HCT116 (cell line): ENCODE results near the gene PPM1J. TPM values are rescaled to one million over a fixed set of nuclear protein-coding genes. Genes with fewer than 3 reads are reported as not detected.

Experiments
- ATAC-seq: fragments of 200-7000 bp; cut with Tn5 transposase; 2 replicates; pipeline ENCODE4 v1.9.1; 2020; ENCODE audit warnings: mild to moderate bottlenecking, moderate library complexity
- BruUV-seq: library from RNA; stranded (reverse); fragments of 400-500 nt; replicated peaks from 2 replicates; lab custom pipeline; 2021; lab: Mats Ljungman, UMichigan
- CTCF ChIA-PET: fragments of 300-600 bp; sonication (Branson Sonifier 250); formaldehyde crosslinking; loops from one replicate; lab custom pipeline; 2021; ENCODE audit warnings: antibody characterized with exemption; lab: Charles Lee
- POLR2A ChIA-PET: fragments of 300-600, 350-600 bp; sonication (Branson Sonifier 250); formaldehyde crosslinking; loops from one replicate; lab custom pipeline; 2021; ENCODE audit warnings: antibody characterized with exemption; lab: Charles Lee
- RAD21 ChIA-PET, 2 experiments: fragments of 300-600 bp; sonication (Branson Sonifier 250); formaldehyde crosslinking; loops; one replicate each; lab custom pipeline; 2023; ENCODE audit warnings: low total read pairs in 2 of 2; ENCODE audit not compliant: uncharacterized antibody in 2 of 2, unreplicated experiment in 2 of 2, low non-redundant PET in 1 of 2; lab: Charles Lee
- DNase-seq: peaks from one replicate; pipeline ENCODE4 v3.0.0-alpha.2; 2010; ENCODE audit warnings: low read depth, low spot score
- H2AFZ ChIP-seq: fragments of 200-600 bp; shearing (Covaris generic), sonication (generic); 2 replicates; pipeline ENCODE4 v1.6.1; 2017; ENCODE audit warnings: low read depth, mixed run types, mixed read lengths, antibody characterized with exemption, low read length; ENCODE audit not compliant: poor library complexity, severe bottlenecking
- H3K27ac ChIP-seq: 2 replicates; pipeline ENCODE4 v1.5.1; 2012; ENCODE audit warnings: low read depth, low read length
- H3K27me3 ChIP-seq: fragments of 200-600 bp; sonication (generic); 2 replicates; pipeline ENCODE4 v1.6.1; 2016; ENCODE audit warnings: mixed run types, low read length, mixed read lengths; ENCODE audit not compliant: insufficient read depth
- H3K36me3 ChIP-seq, 2 experiments: fragments of 200-500 bp in 1 of 2; fragments of 200-600 bp in 1 of 2; sonication (Bioruptor generic) in 1 of 2; sonication (generic) in 1 of 2; 2 replicates each; pipeline versions ENCODE4 v1.5.1 to v1.6.1; 2014 to 2016; ENCODE audit warnings: low read length in 2 of 2, inconsistent platforms in 1 of 2, mixed read lengths in 1 of 2, mixed run types in 1 of 2; ENCODE audit not compliant: insufficient read depth in 2 of 2, control insufficient read depth in 1 of 2
- H3K4me1 ChIP-seq, 2 experiments: fragments of 200-600 bp in 1 of 2; sonication (generic) in 1 of 2; 2 replicates each; pipeline versions ENCODE4 v1.5.1 to v1.6.1; 2012 to 2017; ENCODE audit warnings: low read length in 2 of 2, inconsistent platforms in 1 of 2, mild to moderate bottlenecking in 1 of 2, mixed read lengths in 1 of 2, mixed run types in 1 of 2, moderate library complexity in 1 of 2; ENCODE audit not compliant: insufficient read depth in 2 of 2, control insufficient read depth in 1 of 2
- H3K4me2 ChIP-seq: fragments of 200-600 bp; sonication (generic); 2 replicates; pipeline ENCODE4 v1.6.1; 2017; ENCODE audit warnings: mixed run types, low read length, mixed read lengths
- H3K4me3 ChIP-seq, 2 experiments: fragments of 200-600 bp in 1 of 2; sonication (generic) in 1 of 2; replicated peaks in 1 of 2; 2 replicates each; pipeline ENCODE4 v1.5.1; 2011 to 2016; ENCODE audit warnings: low read length in 2 of 2, control low read depth in 1 of 2, low read depth in 1 of 2, mild to moderate bottlenecking in 1 of 2, mixed read lengths in 1 of 2, mixed run types in 1 of 2
- H3K79me2 ChIP-seq: fragments of 200-600 bp; sonication (generic); 2 replicates; pipeline ENCODE4 v1.6.1; 2017; ENCODE audit warnings: mild to moderate bottlenecking, mixed run types, low read length, moderate library complexity, mixed read lengths; ENCODE audit not compliant: insufficient read depth
- H3K9ac ChIP-seq: fragments of 200-600 bp; sonication (generic); 2 replicates; pipeline ENCODE4 v1.6.1; 2016; ENCODE audit warnings: low read length, mixed read lengths
- H3K9me2 ChIP-seq: fragments of 200-600 bp; sonication (generic), shearing (Covaris generic); 2 replicates; pipeline ENCODE4 v1.6.1; 2017; ENCODE audit warnings: mixed run types, mild to moderate bottlenecking, moderate library complexity; ENCODE audit not compliant: insufficient read depth
- H3K9me3 ChIP-seq, 2 experiments: fragments of 200-500 bp in 1 of 2; fragments of 200-600 bp in 1 of 2; sonication (Bioruptor generic) in 1 of 2; sonication (generic) in 1 of 2; 2 replicates each; pipeline ENCODE4 v1.6.1; 2014 to 2017; ENCODE audit warnings: low read length in 2 of 2, mixed read lengths in 2 of 2, inconsistent platforms in 1 of 2, low read depth in 1 of 2, mild to moderate bottlenecking in 1 of 2, mixed run types in 1 of 2, moderate library complexity in 1 of 2; ENCODE audit not compliant: control insufficient read depth in 1 of 2, insufficient read depth in 1 of 2
- H4K20me1 ChIP-seq: fragments of 200-600 bp; sonication (generic), shearing (Covaris generic); 2 replicates; pipeline ENCODE4 v1.6.1; 2017; ENCODE audit warnings: mixed run types, mild to moderate bottlenecking, moderate library complexity; ENCODE audit not compliant: insufficient read depth
- POLR2A ChIP-seq: IDR thresholded peaks from 2 replicates; pipeline ENCODE4 v1.7.0; 2011; ENCODE audit warnings: borderline replicate concordance; ENCODE audit not compliant: insufficient read depth, insufficient read length; ENCODE audit errors: extremely low read depth
- POLR2AphosphoS5 ChIP-seq: IDR thresholded peaks from 2 replicates; pipeline ENCODE4 v1.6.1; 2011; ENCODE audit warnings: mild to moderate bottlenecking, low read depth, low read length, moderate library complexity
- SP1 ChIP-seq: IDR thresholded peaks from 2 replicates; pipeline ENCODE4 v1.6.1; 2012; ENCODE audit warnings: low read depth
- SRF ChIP-seq: IDR thresholded peaks from 2 replicates; pipeline ENCODE4 v1.6.1; 2012; ENCODE audit warnings: low read depth
- TCF7L2 ChIP-seq: IDR thresholded peaks from 2 replicates; pipeline ENCODE4 v1.7.0; 2011; ENCODE audit warnings: borderline replicate concordance, inconsistent platforms; ENCODE audit not compliant: insufficient read depth, insufficient read length; ENCODE audit errors: extremely low read depth
- intact Hi-C: fragments of 100-400 bp; cut with micrococcal nuclease; formaldehyde crosslinking; loops from 2 replicates; pipeline ENCODE4 v1.10.0; 2022
- total RNA-seq: library from RNA; stranded (reverse); gene quantifications from one replicate; pipeline ENCODE4 v1.2.1, GENCODE V29; 2021; ENCODE audit not compliant: unreplicated experiment

The PPM1J gene
- total RNA-seq, 1 experiment from 2014 or later = 7.5 TPM

GRCh38 chr1:112704934-112705627 lies 10.1 kb downstream of the PPM1J start:
- BruUV-seq = TSS peak; percentile 47
- Histone ChIP-seq H3K27me3 (no peaks in the 10 kb centered on the region), H3K9ac (peak overlapping the region; percentile 90), H3K79me2 (peaks cover 39% of the 10 kb centered on the region), H2AFZ (no peak overlapping the region), H3K27ac (peak overlapping the region; percentile 77), H3K4me1 (peaks cover 40 to 64% of the 10 kb centered on the region in 2 experiments), H3K9me2 (no peaks in the 10 kb centered on the region), H3K9me3 (no peaks in the 10 kb centered on the region), H3K4me2 (peak overlapping the region; percentile 93), H3K4me3 (peak overlapping the region; percentile 87 to 90), H3K36me3 (peaks cover 2 to 14% of the 10 kb centered on the region in 2 experiments; a peak in 1 of 4 replicates), H4K20me1 (no peaks in the 10 kb centered on the region)
- intact Hi-C loops = loop anchor here (2.0 to 10.0 kb wide), 3 partner anchors 30 to 180 kb away; partner anchors contain the start of gene MOV10
- ChIA-PET RAD21 (no interaction called here), POLR2A (interaction anchor here (0.5 to 2.6 kb wide), 7 partner anchors 10 to 309 kb away, joined by 3 to 9 read pairs (median 4); partner anchors contain the start of genes CAPZA1, CTTNBP2NL, MOV10 and PPM1J), CTCF (interaction anchor here (0.9 to 1.8 kb wide), 5 partner anchors 11 to 368 kb away, joined by 3 to 13 read pairs (median 5); partner anchors contain the start of genes LRIG2, MOV10 and PPM1J)
- TF ChIP-seq POLR2AphosphoS5 = peak; percentile 78
- TF ChIP-seq SRF = no peak
- TF ChIP-seq TCF7L2 = peak; percentile 14
- no peak for TF ChIP-seq POLR2A
- peak; percentile 80 for DNase-seq
- peak; percentile 74 for ATAC-seq

- H2AFZ ChIP-seq = no peak overlapping the region
- no peaks in the 10 kb centered on the region for H4K20me1 ChIP-seq
- no peaks in the 10 kb centered on the region for H3K9me3 ChIP-seq
- H3K4me2 ChIP-seq = peak overlapping the region; percentile 93
- H3K27ac ChIP-seq = peak overlapping the region; percentile 77
- DNase-seq = no peak
- peak overlapping the region; percentile 90 for H3K9ac ChIP-seq
- peak overlapping the region; percentile 87 to 90 for H3K4me3 ChIP-seq
- peaks cover 46 to 71% of the 10 kb centered on the region in 2 experiments for H3K4me1 ChIP-seq
- no TSS peak for BruUV-seq
- H3K79me2 ChIP-seq = peaks cover 39% of the 10 kb centered on the region
- intact Hi-C loops = loop anchor here (2.0 to 10.0 kb wide), 3 partner anchors 30 to 180 kb away; partner anchors contain the start of gene MOV10
- peaks cover 2 to 20% of the 10 kb centered on the region in 2 experiments; a peak in 1 of 4 replicates for H3K36me3 ChIP-seq
- ChIA-PET POLR2A (interaction anchor here (0.5 to 2.6 kb wide), 8 partner anchors 10 to 313 kb away, joined by 3 to 9 read pairs (median 4); partner anchors contain the start of genes CAPZA1, CTTNBP2NL, MOV10 and PPM1J), RAD21 (no interaction called here), CTCF (interaction anchor here (0.9 to 1.8 kb wide), 6 partner anchors 11 to 406 kb away, joined by 3 to 13 read pairs (median 5); partner anchors contain the start of genes LRIG2, MOV10 and PPM1J)
- no peaks in the 10 kb centered on the region for H3K9me2 ChIP-seq
- ATAC-seq = no peak
- TF ChIP-seq SP1 = no peak
- H3K27me3 ChIP-seq = no peaks in the 10 kb centered on the region
Measured at GRCh38 chr1:112704391-112704933, 10.7 kb downstream of the PPM1J start.
